Parathyroid adenoma (tissue), 2 donors: Measurements from ENCODE around the gene NCF4.

ENCODE experiments used
- H2AFZ ChIP-seq: fragments of 300-600 bp; sonication (generic); one replicate; pipeline ENCODE4 v1.7.0; 2017; ENCODE audit warnings: antibody characterized with exemption, mild to moderate bottlenecking
- H3K27ac ChIP-seq: fragments of 300-600 bp; sonication (generic); one replicate; pipeline ENCODE4 v1.7.0; 2017
- H3K27me3 ChIP-seq: fragments of 300-600 bp; sonication (generic); one replicate; pipeline ENCODE4 v1.7.0; 2017; ENCODE audit warnings: low read length; ENCODE audit not compliant: control insufficient read depth, insufficient read depth
- H3K36me3 ChIP-seq: fragments of 300-600 bp; sonication (generic); one replicate; pipeline ENCODE4 v1.7.0; 2017; ENCODE audit warnings: low read length; ENCODE audit not compliant: control insufficient read depth, insufficient read depth
- H3K4me1 ChIP-seq: fragments of 300-600 bp; sonication (generic); one replicate; pipeline ENCODE4 v1.7.0; 2017; ENCODE audit warnings: control low read depth
- H3K4me2 ChIP-seq: fragments of 300-600 bp; sonication (generic); one replicate; pipeline ENCODE4 v1.7.0; 2017; ENCODE audit warnings: low read length
- H3K4me3 ChIP-seq: fragments of 300-600 bp; sonication (generic); one replicate; pipeline ENCODE4 v1.7.0; 2017; ENCODE audit warnings: low read depth, low read length
- H3K79me2 ChIP-seq: fragments of 300-600 bp; sonication (generic); one replicate; pipeline ENCODE4 v1.7.0; 2017; ENCODE audit warnings: control low read depth
- H3K9ac ChIP-seq: fragments of 300-600 bp; sonication (generic); one replicate; pipeline ENCODE4 v1.7.0; 2017; ENCODE audit warnings: mild to moderate bottlenecking
- H3K9me3 ChIP-seq: fragments of 300-600 bp; sonication (generic); one replicate; pipeline ENCODE4 v1.7.0; 2017; ENCODE audit warnings: low read length; ENCODE audit not compliant: control insufficient read depth
- TF ChIP-seq, protein P1 (sequence below): fragments of 300-600 bp; sonication (generic); IDR thresholded peaks from one replicate; pipeline ENCODE4 v1.7.0; 2017; ENCODE audit warnings: antibody characterized with exemption, mild to moderate bottlenecking
- donor health status: primary hyperparathyroidism.

The NCF4 gene

DNA sequence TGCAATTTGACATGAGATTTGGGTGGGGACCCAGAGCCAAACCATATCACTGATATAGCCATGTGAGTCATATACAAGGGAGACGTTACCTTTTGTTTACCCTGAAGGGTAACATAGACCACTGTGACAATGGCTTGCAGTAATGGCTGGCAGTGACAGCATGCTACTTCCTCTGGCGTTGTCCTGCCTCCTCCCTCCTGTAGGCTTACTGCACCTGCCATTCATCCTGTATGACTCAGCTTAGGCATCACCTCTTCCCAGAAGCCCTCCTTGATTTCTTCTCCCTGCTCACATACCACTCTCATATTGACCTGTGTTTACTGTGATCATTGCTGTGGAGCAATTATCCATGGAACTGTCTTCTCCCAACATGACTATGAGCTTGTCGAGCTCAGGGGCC, 32.0 kb upstream of the NCF4 start:
- no peaks in the 10 kb centered on the region for H3K4me1 ChIP-seq
- H2AFZ ChIP-seq, result no peak overlapping the region
- no peaks in the 10 kb centered on the region for H3K36me3 ChIP-seq
- H3K27ac ChIP-seq, result no peak overlapping the region
- no peak overlapping the region for H3K4me2 ChIP-seq
- H3K4me3 ChIP-seq, result no peak overlapping the region
- no peak overlapping the region for H3K9ac ChIP-seq
- TF ChIP-seq, protein P1, sequence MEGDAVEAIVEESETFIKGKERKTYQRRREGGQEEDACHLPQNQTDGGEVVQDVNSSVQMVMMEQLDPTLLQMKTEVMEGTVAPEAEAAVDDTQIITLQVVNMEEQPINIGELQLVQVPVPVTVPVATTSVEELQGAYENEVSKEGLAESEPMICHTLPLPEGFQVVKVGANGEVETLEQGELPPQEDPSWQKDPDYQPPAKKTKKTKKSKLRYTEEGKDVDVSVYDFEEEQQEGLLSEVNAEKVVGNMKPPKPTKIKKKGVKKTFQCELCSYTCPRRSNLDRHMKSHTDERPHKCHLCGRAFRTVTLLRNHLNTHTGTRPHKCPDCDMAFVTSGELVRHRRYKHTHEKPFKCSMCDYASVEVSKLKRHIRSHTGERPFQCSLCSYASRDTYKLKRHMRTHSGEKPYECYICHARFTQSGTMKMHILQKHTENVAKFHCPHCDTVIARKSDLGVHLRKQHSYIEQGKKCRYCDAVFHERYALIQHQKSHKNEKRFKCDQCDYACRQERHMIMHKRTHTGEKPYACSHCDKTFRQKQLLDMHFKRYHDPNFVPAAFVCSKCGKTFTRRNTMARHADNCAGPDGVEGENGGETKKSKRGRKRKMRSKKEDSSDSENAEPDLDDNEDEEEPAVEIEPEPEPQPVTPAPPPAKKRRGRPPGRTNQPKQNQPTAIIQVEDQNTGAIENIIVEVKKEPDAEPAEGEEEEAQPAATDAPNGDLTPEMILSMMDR, result no peak
- no peaks in the 10 kb centered on the region for H3K27me3 ChIP-seq
- no peaks in the 10 kb centered on the region for H3K79me2 ChIP-seq
- no peaks in the 10 kb centered on the region for H3K9me3 ChIP-seq

DNA sequence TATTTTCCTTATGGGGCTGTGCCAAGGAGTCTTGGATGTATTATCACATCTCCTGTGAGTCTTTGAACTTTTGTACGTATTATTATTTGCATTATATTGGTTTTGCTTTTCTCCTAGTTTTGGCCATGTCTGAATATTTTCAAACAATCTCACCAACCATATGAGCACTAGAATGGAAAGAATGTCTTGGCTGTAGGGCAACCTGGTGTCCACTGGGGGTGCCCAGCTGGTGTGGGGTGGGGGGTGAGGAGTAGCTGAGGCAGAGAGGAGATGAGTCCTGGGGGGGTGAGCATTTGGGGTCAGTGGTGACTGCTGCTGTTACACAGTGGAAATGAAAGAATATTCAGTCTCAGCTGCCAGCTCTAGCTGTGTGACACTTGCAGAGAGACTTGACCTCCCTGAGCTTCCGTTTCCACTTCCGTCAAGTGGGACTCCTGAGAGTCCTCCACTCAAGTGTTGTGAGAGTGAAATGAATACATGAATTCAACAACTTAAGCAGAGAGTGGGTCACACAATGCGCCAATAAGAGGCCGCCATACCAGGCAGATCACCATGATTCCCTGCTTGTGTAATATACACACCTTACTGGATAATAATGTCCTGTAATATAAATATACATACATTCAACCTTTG, 31.3 kb upstream of the NCF4 start:
- Histone ChIP-seq H3K4me1 (no peaks in the 10 kb centered on the region), H3K27me3 (no peaks in the 10 kb centered on the region), H3K36me3 (no peaks in the 10 kb centered on the region), H3K79me2 (no peaks in the 10 kb centered on the region), H3K9ac (no peak overlapping the region), H2AFZ (no peak overlapping the region), H3K27ac (no peak overlapping the region), H3K9me3 (no peaks in the 10 kb centered on the region), H3K4me3 (no peak overlapping the region), H3K4me2 (no peak overlapping the region)
- TF ChIP-seq, protein P1, result no peak

DNA sequence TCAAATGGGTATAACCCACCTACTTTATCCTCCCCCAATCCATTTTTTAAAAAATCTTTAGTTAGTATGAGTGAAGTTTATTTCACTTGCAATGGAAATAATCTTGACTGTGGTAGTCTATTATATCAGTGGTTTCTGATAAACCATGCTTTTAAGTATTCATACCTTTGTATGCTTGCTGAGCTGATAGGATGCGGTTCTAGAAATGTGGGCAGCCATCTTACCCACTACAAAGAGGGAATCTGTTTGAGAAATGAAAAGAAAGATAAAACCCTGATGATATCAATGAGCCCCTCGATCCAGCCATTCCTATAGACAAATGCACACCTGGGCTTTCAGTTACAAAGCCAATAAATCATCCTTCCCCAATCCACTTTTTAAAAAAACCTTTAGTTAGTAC, 30.2 kb upstream of the NCF4 start:
- no peak overlapping the region for H3K9ac ChIP-seq
- H2AFZ ChIP-seq, result no peak overlapping the region
- H3K27me3 ChIP-seq, result no peaks in the 10 kb centered on the region
- no peak overlapping the region for H3K27ac ChIP-seq
- H3K4me2 ChIP-seq, result no peak overlapping the region
- H3K79me2 ChIP-seq, result no peaks in the 10 kb centered on the region
- H3K36me3 ChIP-seq, result no peaks in the 10 kb centered on the region
- H3K4me3 ChIP-seq, result no peak overlapping the region
- H3K9me3 ChIP-seq, result no peaks in the 10 kb centered on the region
- TF ChIP-seq, protein P1, result no peak
- H3K4me1 ChIP-seq, result no peaks in the 10 kb centered on the region

DNA sequence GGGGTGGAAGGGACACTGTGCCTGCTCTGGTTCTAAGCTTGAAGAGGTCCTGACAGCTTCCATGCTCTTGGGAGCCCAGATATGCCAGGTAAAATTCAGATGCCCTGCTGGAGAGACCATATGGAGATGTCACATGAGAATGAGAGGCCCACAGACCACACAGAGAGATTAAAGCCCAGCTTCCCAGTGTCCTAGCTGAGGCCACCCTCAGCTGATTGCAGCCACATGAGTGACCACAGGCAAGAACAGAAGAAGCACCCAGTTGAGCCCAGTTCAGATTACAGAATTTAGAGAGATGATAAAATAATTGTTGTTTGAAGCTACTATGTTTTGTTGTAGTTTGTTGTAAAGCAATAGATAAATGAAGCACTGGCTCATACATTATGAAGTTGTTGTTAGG, 29.6 kb upstream of the NCF4 start:
- no peaks in the 10 kb centered on the region for H3K4me1 ChIP-seq
- H3K79me2 ChIP-seq, result no peaks in the 10 kb centered on the region
- TF ChIP-seq, protein P1, result no peak
- no peak overlapping the region for H3K9ac ChIP-seq
- no peaks in the 10 kb centered on the region for H3K9me3 ChIP-seq
- H3K4me3 ChIP-seq, result no peak overlapping the region
- H3K27ac ChIP-seq, result no peak overlapping the region
- no peak overlapping the region for H3K4me2 ChIP-seq
- no peaks in the 10 kb centered on the region for H3K27me3 ChIP-seq
- no peaks in the 10 kb centered on the region for H3K36me3 ChIP-seq
- H2AFZ ChIP-seq, result no peak overlapping the region

DNA sequence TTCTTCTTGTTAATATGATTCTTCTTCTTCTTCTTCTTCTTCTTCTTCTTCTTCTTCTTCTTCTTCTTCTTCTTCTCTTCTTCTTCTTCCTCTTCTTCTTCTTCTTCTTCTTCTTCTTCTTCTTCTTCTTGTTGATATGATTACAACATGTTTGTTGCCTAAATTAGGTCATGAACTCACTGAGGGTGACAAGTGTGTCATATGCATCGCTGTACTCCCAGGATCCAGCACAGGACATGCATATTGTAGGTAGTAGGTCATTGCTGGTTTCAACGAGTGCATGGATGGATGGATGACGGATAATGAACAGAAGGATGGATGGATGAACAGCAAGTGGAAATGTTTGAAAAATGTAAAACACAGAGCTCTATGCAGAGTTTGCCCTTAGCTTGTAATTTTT, 29.1 kb upstream of the NCF4 start:
- Histone ChIP-seq H3K27ac (no peak overlapping the region), H3K9ac (no peak overlapping the region), H3K4me2 (no peak overlapping the region), H3K4me1 (no peaks in the 10 kb centered on the region), H3K27me3 (no peaks in the 10 kb centered on the region), H3K9me3 (no peaks in the 10 kb centered on the region), H3K4me3 (no peak overlapping the region), H3K79me2 (no peaks in the 10 kb centered on the region), H3K36me3 (no peaks in the 10 kb centered on the region), H2AFZ (no peak overlapping the region)
- TF ChIP-seq, protein P1, result no peak
